Colonic mucosa (tissue), 4 donors: ENCODE results near the gene ATG101. TPM values are rescaled to one million over a fixed set of nuclear protein-coding genes. Genes with fewer than 3 reads are reported as not detected.

Experiments used
- DNase-seq: peaks from one replicate; pipeline ENCODE4 v3.0.0-alpha.2; 2020
- H3K27ac ChIP-seq: fragments of 200-600 bp; one replicate; pipeline ENCODE4 v1.8.0; 2021
- H3K27me3 ChIP-seq: fragments of 200-600 bp; one replicate; pipeline ENCODE4 v1.8.0; 2021
- H3K36me3 ChIP-seq: fragments of 200-600 bp; one replicate; pipeline ENCODE4 v1.8.0; 2021
- H3K4me1 ChIP-seq: fragments of 200-600 bp; one replicate; pipeline ENCODE4 v1.8.0; 2021; ENCODE audit warnings: mild to moderate bottlenecking
- H3K4me3 ChIP-seq: fragments of 200-600 bp; one replicate; pipeline ENCODE4 v1.8.0; 2021
- H3K9ac ChIP-seq, 2 donors: one replicate each; pipeline ENCODE4 v1.7.0; 2013; ENCODE audit warnings: control low read depth in 2 of 2, low read depth in 2 of 2, low read length in 2 of 2
- H3K9me3 ChIP-seq: fragments of 200-600 bp; one replicate; pipeline ENCODE4 v1.8.0; 2021
- CTCF ChIP-seq: fragments of 200-600 bp; IDR thresholded peaks from one replicate; pipeline ENCODE4 v1.8.0; 2022; ENCODE audit warnings: antibody characterized with exemption, mild to moderate bottlenecking
- intact Hi-C: fragments of 100-400 bp; cut with DNase I; formaldehyde crosslinking; loops from one replicate; pipeline ENCODE4 v1.14.1; 2022
- total RNA-seq, 2 donors: library from RNA; stranded (reverse); fragmentation: NEBNext Ultra II Directional in 1 of 2; extraction: Animal tissue kit (Norgen Biotek cat#: 25700) in 1 of 2; gene quantifications; one replicate each; pipeline ENCODE4 v1.2.1, GENCODE V29; 2021
- donor health status: healthy.
- donor health status: DM: no; HTN: no; CAD: no.
- donor health status: DM: no; HTN: no; CAD: no.

Gene ATG101
- total RNA-seq, 2 donors from 2014 or later = 37.7 to 44.0 TPM

GRCh38 chr12:52023976-52024688 is 45.6 kb upstream of the ATG101 start:
- peak overlapping the region; percentile 68 to 70 for H3K9ac ChIP-seq

GRCh38 chr12:52024845-52025230 is 44.9 kb upstream of the ATG101 start:
- Histone ChIP-seq H3K9me3 (no peaks in the 10 kb centered on the region), H3K27ac (peak overlapping the region; percentile 92), H3K4me1 (peaks cover 8% of the 10 kb centered on the region), H3K4me3 (peak overlapping the region; percentile 14), H3K9ac (peak overlapping the region; percentile 68 to 79), H3K36me3 (no peaks in the 10 kb centered on the region), H3K27me3 (no peaks in the 10 kb centered on the region)
- TF ChIP-seq CTCF = no peak
- intact Hi-C loops = loop anchor here (1.0 to 5.0 kb wide), 2 partner anchors 58 to 97 kb away; no protein-coding TSS in a partner anchor
- peak; percentile 90 for DNase-seq

More at GRCh38 chr12:52023976-52024688, 45.6 kb upstream of the ATG101 start:
- Histone ChIP-seq H3K9me3 (no peaks in the 10 kb centered on the region), H3K27ac (peak overlapping the region; percentile 92), H3K27me3 (no peaks in the 10 kb centered on the region), H3K4me3 (peak overlapping the region; percentile 55), H3K36me3 (no peaks in the 10 kb centered on the region), H3K4me1 (peaks cover 8% of the 10 kb centered on the region)
- TF ChIP-seq CTCF = no peak
- no peak for DNase-seq
- intact Hi-C loops = no loop called here

GRCh38 chr12:52026263-52026662 is 43.5 kb upstream of the ATG101 start:
- Histone ChIP-seq H3K4me3 (no peak overlapping the region), H3K36me3 (no peaks in the 10 kb centered on the region), H3K27ac (no peak overlapping the region), H3K9me3 (no peaks in the 10 kb centered on the region), H3K9ac (peak overlapping the region; percentile 68 to 79), H3K4me1 (peaks cover 8% of the 10 kb centered on the region), H3K27me3 (no peaks in the 10 kb centered on the region)
- no peak for DNase-seq
- intact Hi-C loops = loop anchor here (5.0 kb wide), 1 partner anchor 96 kb away; no protein-coding TSS in a partner anchor
- TF ChIP-seq CTCF = no peak

GRCh38 chr12:52027085-52027843 is 42.5 kb upstream of the ATG101 start:
- intact Hi-C loops = loop anchor here (5.0 kb wide), 1 partner anchor 95 kb away; no protein-coding TSS in a partner anchor
- Histone ChIP-seq H3K9me3 (no peaks in the 10 kb centered on the region), H3K36me3 (no peaks in the 10 kb centered on the region), H3K27me3 (no peaks in the 10 kb centered on the region), H3K27ac (no peak overlapping the region), H3K4me3 (no peak overlapping the region), H3K4me1 (peaks cover 10% of the 10 kb centered on the region), H3K9ac (peak overlapping the region in 1 of 2 donors; percentile 0)
- TF ChIP-seq CTCF = no peak
- DNase-seq = no peak

- H3K27ac ChIP-seq = no peak overlapping the region
- H3K9ac ChIP-seq = no peak overlapping the region
- H3K27me3 ChIP-seq = no peaks in the 10 kb centered on the region
- H3K36me3 ChIP-seq = no peaks in the 10 kb centered on the region
- intact Hi-C loops = loop anchor here (5.0 kb wide), 1 partner anchor 93 kb away; no protein-coding TSS in a partner anchor
- no peaks in the 10 kb centered on the region for H3K9me3 ChIP-seq
- DNase-seq = no peak
- no peak overlapping the region for H3K4me3 ChIP-seq
- TF ChIP-seq CTCF = no peak
- peaks cover 12% of the 10 kb centered on the region for H3K4me1 ChIP-seq
These were observed 40.1 kb upstream of the ATG101 start for GRCh38 chr12:52029685-52030084.
